HepG2 (cell line): ENCODE data around the gene GDF15. TPM values are rescaled to one million over a fixed set of nuclear protein-coding genes. Genes with fewer than 3 reads are reported as not detected.

Experiments used
- ATAC-seq: fragments of 200-7000 bp; cut with Tn5 transposase; 3 replicates; pipeline ENCODE4 v1.9.1; 2020; ENCODE audit warnings: mild to moderate bottlenecking, moderate library complexity
- BruUV-seq: library from RNA; stranded (reverse); fragments of 400-500 nt; replicated peaks from 2 replicates; lab custom pipeline; 2021; lab: Mats Ljungman, UMichigan
- CTCF ChIA-PET: fragments of 300-600 bp; formaldehyde crosslinking; extraction: SDS; loops from one replicate; lab custom pipeline; 2021; ENCODE audit warnings: low total read pairs, inconsistent platforms, low intra/inter-chr PET ratio; lab: Yijun Ruan, JAX
- POLR2A ChIA-PET: fragments of 350-600 bp; sonication (Branson Sonifier 250); formaldehyde crosslinking; loops from one replicate; lab custom pipeline; 2020; ENCODE audit warnings: antibody characterized with exemption, inconsistent platforms; lab: Yijun Ruan, JAX
- DNase-seq: peaks from one replicate; pipeline ENCODE4 v3.0.0-alpha.2; 2015; ENCODE audit warnings: low spot score
- FAIRE-seq: peaks from 3 replicates; lab custom pipeline; 2011; peaks lifted over from hg19 to GRCh38; lab: Jason Lieb, UNC
- H2AFZ ChIP-seq: one replicate; pipeline ENCODE4 v1.6.1; 2011; ENCODE audit warnings: low read length, inconsistent platforms
- H3K27ac ChIP-seq: fragments of 300-600 bp; 3 replicates; pipeline ENCODE4 v1.8.0; 2011; ENCODE audit warnings: mixed run types, mild to moderate bottlenecking, mixed read lengths, low read length, inconsistent platforms; ENCODE audit not compliant: insufficient read depth; ENCODE audit errors: extremely low read length
- H3K27me3 ChIP-seq, 2 experiments: fragments of 200-600 bp in 1 of 2; 2 replicates in 1 of 2; 3 replicates in 1 of 2; pipeline versions ENCODE4 v1.6.0 to v1.8.0; 2011; ENCODE audit warnings: low read length in 2 of 2, mild to moderate bottlenecking in 2 of 2, moderate library complexity in 2 of 2, inconsistent platforms in 1 of 2; ENCODE audit not compliant: insufficient read depth in 2 of 2, control insufficient read depth in 1 of 2
- H3K36me3 ChIP-seq, 2 experiments: fragments of 200-600 bp in 1 of 2; replicated peaks in 1 of 2; 2 replicates in 1 of 2; 3 replicates in 1 of 2; pipeline versions ENCODE4 v1.5.1 to v1.8.0; 2011; ENCODE audit warnings: low read length in 2 of 2, inconsistent platforms in 1 of 2; ENCODE audit not compliant: insufficient read depth in 2 of 2, control insufficient read depth in 1 of 2
- H3K4me1 ChIP-seq: 2 replicates; pipeline ENCODE4 v1.5.1; 2012; ENCODE audit warnings: low read length, inconsistent platforms; ENCODE audit not compliant: insufficient read depth
- H3K4me2 ChIP-seq: 2 replicates; pipeline ENCODE4 v1.6.0; 2011; ENCODE audit warnings: low read depth, low read length, inconsistent platforms
- H3K4me3 ChIP-seq, 3 experiments: fragments of 200-600 bp in 1 of 3; sonication (generic), shearing (Covaris generic) in 1 of 3; replicated peaks in 1 of 3; 2 replicates each; pipeline ENCODE4 v1.5.1; 2011 to 2016; ENCODE audit warnings: low read length in 3 of 3, inconsistent platforms in 2 of 3, low read depth in 2 of 3, mild to moderate bottlenecking in 2 of 3, control low read depth in 1 of 3, mixed read lengths in 1 of 3; ENCODE audit not compliant: insufficient read depth in 1 of 3
- H3K79me2 ChIP-seq: one replicate; pipeline ENCODE4 v1.6.1; 2011; ENCODE audit warnings: low read length, inconsistent platforms; ENCODE audit not compliant: insufficient read depth
- H3K9ac ChIP-seq: 2 replicates; pipeline ENCODE4 v1.6.0; 2011; ENCODE audit warnings: mild to moderate bottlenecking, low read depth, low read length, inconsistent platforms; ENCODE audit not compliant: insufficient read depth
- H3K9me3 ChIP-seq: 2 replicates; pipeline ENCODE4 v1.5.1; 2012; ENCODE audit warnings: mild to moderate bottlenecking, low read length
- H4K20me1 ChIP-seq: 2 replicates; pipeline ENCODE4 v1.6.0; 2011; ENCODE audit warnings: inconsistent platforms, mild to moderate bottlenecking, low read length, moderate library complexity; ENCODE audit not compliant: insufficient read depth
- AHR ChIP-seq: IDR thresholded peaks from 2 replicates; pipeline ENCODE4 v1.6.1; 2018; ENCODE audit warnings: missing genetic modification reagents, missing compliant biosample characterization
- ARID5B ChIP-seq: IDR thresholded peaks from 2 replicates; pipeline ENCODE4 v1.4.0; 2020; ENCODE audit warnings: mild to moderate bottlenecking, missing genetic modification reagents
- ATF1 ChIP-seq: IDR thresholded peaks from 2 replicates; pipeline ENCODE4 v1.6.1; 2016; ENCODE audit warnings: mild to moderate bottlenecking, control low read depth
- E2F2 ChIP-seq: sonication (generic); formaldehyde crosslinking; IDR thresholded peaks from 2 replicates; pipeline ENCODE4 v1.4.0; 2020; ENCODE audit warnings: missing genetic modification reagents, borderline replicate concordance
- FLYWCH1 ChIP-seq: sonication (generic); formaldehyde crosslinking; IDR thresholded peaks from 2 replicates; pipeline ENCODE4 v1.8.1; 2023; ENCODE audit warnings: mild to moderate bottlenecking, missing genetic modification reagents
- HMG20A ChIP-seq: IDR thresholded peaks from 2 replicates; pipeline ENCODE4 v1.6.1; 2016; ENCODE audit warnings: borderline replicate concordance
- NRL ChIP-seq: sonication (generic); formaldehyde crosslinking; IDR thresholded peaks from 2 replicates; pipeline ENCODE4 v1.5.0; 2020; ENCODE audit warnings: missing genetic modification reagents, mild to moderate bottlenecking, moderate library complexity, borderline replicate concordance
- POLR2G ChIP-seq: fragments of 200-400 bp; formaldehyde crosslinking; IDR thresholded peaks from 2 replicates; pipeline ENCODE4 v1.6.1; 2018; ENCODE audit warnings: mild to moderate bottlenecking, low read depth, low read length, moderate library complexity
- PPARG ChIP-seq: conservative IDR thresholded peaks from 2 replicates; pipeline ENCODE4 v1.6.1; 2016; ENCODE audit warnings: missing biosample characterization, missing genetic modification reagents
- RCOR2 ChIP-seq: IDR thresholded peaks from 2 replicates; pipeline ENCODE4 v1.6.1; 2016; ENCODE audit warnings: missing biosample characterization, missing genetic modification reagents
- REPIN1 ChIP-seq: sonication (generic); formaldehyde crosslinking; IDR thresholded peaks from 2 replicates; pipeline ENCODE4 v1.8.0; 2022; ENCODE audit warnings: missing genetic modification reagents, low read depth, mild to moderate bottlenecking, borderline replicate concordance
- TBX2 ChIP-seq: sonication (generic); formaldehyde crosslinking; IDR thresholded peaks from 2 replicates; pipeline ENCODE4 v1.5.0; 2020; ENCODE audit warnings: missing genetic modification reagents, mild to moderate bottlenecking, borderline replicate concordance
- ZNF205 ChIP-seq: IDR thresholded peaks from 2 replicates; pipeline ENCODE4 v1.6.1; 2018; ENCODE audit warnings: missing biosample characterization, missing genetic modification reagents
- ZNF317 ChIP-seq: sonication (generic); formaldehyde crosslinking; IDR thresholded peaks from 2 replicates; pipeline ENCODE4 v1.5.0; 2020; ENCODE audit warnings: mild to moderate bottlenecking, missing genetic modification reagents
- ZNF367 ChIP-seq: sonication (generic); formaldehyde crosslinking; IDR thresholded peaks from 2 replicates; pipeline ENCODE4 v1.4.0; 2020; ENCODE audit warnings: missing genetic modification reagents, borderline replicate concordance
- ZSCAN12 ChIP-seq: sonication (generic); formaldehyde crosslinking; IDR thresholded peaks from 2 replicates; pipeline ENCODE4 v1.9.0; 2021; ENCODE audit warnings: mild to moderate bottlenecking, missing genetic modification reagents
- WGBS: methylation state at CpG from one replicate; pipeline ENCODE4 v1.1.6; 2017; ENCODE audit warnings: low lambda C conversion rate; 5-methylcytosine and 5-hydroxymethylcytosine counted together
- in situ Hi-C: cut with HindIII; loops from 2 replicates; pipeline ENCODE4 v1.10.0; 2017; ENCODE audit warnings: low pct_unique_long_range_greater_than_20kb; ENCODE audit not compliant: extremely low pct_ligation_motif_present
- intact Hi-C: fragments of 100-400 bp; cut with micrococcal nuclease; formaldehyde crosslinking; loops from one replicate; pipeline ENCODE4 v1.10.0; 2022; ENCODE audit not compliant: unreplicated experiment
- polyA plus RNA-seq, 8 experiments: library from polyadenylated mRNA; depleted of rRNA in 3 of 8; stranded (reverse) in 7 of 8; unstranded in 1 of 8; fragments of >200 nt; fragmentation: Illumina TruSeq in 4 of 8; extraction: Trizol in 4 of 8; gene quantifications; 2 replicates each; pipeline versions ENCODE4 v1.2.1 to v1.2.3, GENCODE V29; 2011 to 2016; ENCODE audit warnings: low read depth in 4 of 8, missing spikeins in 1 of 8, mixed read lengths in 1 of 8; ENCODE audit not compliant: insufficient read depth in 1 of 8
- total RNA-seq, 5 experiments: library from RNA; depleted of rRNA; stranded (reverse); fragments of >200 nt; fragmentation: Illumina TruSeq; extraction: Trizol; gene quantifications; 2 replicates each; pipeline ENCODE4 v1.2.3, GENCODE V29; 2016; ENCODE audit warnings: low read depth in 1 of 5

GDF15 gene
- total and polyA plus RNA-seq, 2 of the 13 experiments (the other 11 are each of a cell fraction or from before 2014, with no cell fraction given) = 146 to 422 TPM

GRCh38 chr19:18390065-18390907 lies 4.3 kb downstream of the GDF15 start:
- Histone ChIP-seq H3K27me3 (no peaks in the 10 kb centered on the region; a peak in 1 of 5 replicates), H3K27ac (no peak overlapping the region), H3K4me2 (no peak overlapping the region), H3K4me1 (peaks cover 22% of the 10 kb centered on the region), H2AFZ (no peak overlapping the region), H3K79me2 (peaks cover 23% of the 10 kb centered on the region), H3K9me3 (no peaks in the 10 kb centered on the region), H3K9ac (no peak overlapping the region), H4K20me1 (peaks cover 42% of the 10 kb centered on the region), H3K36me3 (peaks cover 4 to 24% of the 10 kb centered on the region in 2 experiments; a peak in 4 of 5 replicates), H3K4me3 (no peak overlapping the region)
- WGBS = 62% methylated on average over 6 of the region's 6 CpGs
- FAIRE-seq (no peak), DNase-seq (no peak), ATAC-seq (peak; percentile 18)
- POLR2A ChIA-PET = interaction anchor here (0.7 to 14.3 kb wide), 11 partner anchors 9 to 116 kb away, joined by 3 to 514 read pairs (median 4); partner anchors contain the start of genes IQCN and JUND
- in situ Hi-C loops = no loop called here
- BruUV-seq = no TSS peak
- intact Hi-C loops = no loop called here
- CTCF ChIA-PET = no interaction called here
- TF ChIP-seq ZNF367 (CRISPR knock-in tag) = no peak
- TF ChIP-seq POLR2G = peak; percentile 92
- no peak for TF ChIP-seq FLYWCH1 (CRISPR knock-in tag)
- no peak for TF ChIP-seq ZSCAN12
- no peak; the same call in 1 of the 2 replicates for TF ChIP-seq HMG20A (CRISPR knock-in tag)
- TF ChIP-seq ZNF317 (CRISPR knock-in tag) = peak; percentile 64; the same call in 1 of the 2 replicates
- TF ChIP-seq AHR (CRISPR knock-in tag) = no peak
- no peak for TF ChIP-seq E2F2 (CRISPR knock-in tag)
- no peak for TF ChIP-seq ARID5B
- no peak for TF ChIP-seq REPIN1 (CRISPR knock-in tag)
- no peak for TF ChIP-seq NRL (CRISPR knock-in tag)
- TF ChIP-seq ATF1 (CRISPR knock-in tag) = no peak
- no peak for TF ChIP-seq ZNF205
- TF ChIP-seq PPARG (CRISPR knock-in tag) = no peak
- TF ChIP-seq TBX2 = no peak
- no peak for TF ChIP-seq RCOR2 (CRISPR knock-in tag)
